GM12864 (cell line): ENCODE results near the gene TH.

Experiments used
- DNase-seq: peaks from one replicate; pipeline ENCODE4 v3.0.0-alpha.2; 2011; ENCODE audit warnings: low read depth
- H3K4me3 ChIP-seq: 2 replicates; pipeline ENCODE4 v1.5.1; 2011; ENCODE audit warnings: mild to moderate bottlenecking, low read depth, low read length, control low read depth
- TF ChIP-seq, protein P1 (sequence below): IDR thresholded peaks from 2 replicates; pipeline ENCODE4 v1.5.1; 2011; ENCODE audit warnings: low read depth, mild to moderate bottlenecking, moderate library complexity, low read length, control low read depth, inconsistent platforms; ENCODE audit errors: missing control alignments

The TH gene

DNA sequence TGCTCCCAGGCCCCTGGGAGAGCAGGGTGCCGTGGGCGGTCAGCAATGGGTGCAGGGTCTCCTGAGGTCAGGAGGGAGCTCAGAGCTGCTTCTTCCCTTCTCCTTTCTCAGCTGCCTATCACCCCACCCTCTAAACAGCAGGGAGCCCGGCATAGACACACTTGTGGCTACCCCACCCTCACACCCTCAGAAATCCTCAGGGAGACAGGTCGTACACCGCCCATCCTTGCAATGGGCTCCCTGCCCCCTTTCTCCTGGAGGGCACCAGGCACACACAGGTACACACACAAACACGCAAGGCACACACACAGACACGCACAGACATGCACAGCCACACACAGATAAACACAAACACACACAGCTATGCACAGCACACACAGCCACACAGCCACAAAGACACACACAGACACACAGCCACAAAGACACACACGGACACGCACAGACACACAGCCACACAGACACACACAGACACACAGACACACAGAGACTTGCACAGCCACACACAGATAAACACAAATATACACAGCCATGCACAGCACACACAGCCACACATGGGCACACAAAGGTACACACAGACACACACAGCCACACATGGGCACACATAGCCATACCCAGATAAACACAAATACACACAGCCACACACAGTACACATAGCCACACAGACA, 44.9 kb upstream of the TH start:
- no peak overlapping the region for H3K4me3 ChIP-seq
- no peak for DNase-seq
- TF ChIP-seq, protein P1, sequence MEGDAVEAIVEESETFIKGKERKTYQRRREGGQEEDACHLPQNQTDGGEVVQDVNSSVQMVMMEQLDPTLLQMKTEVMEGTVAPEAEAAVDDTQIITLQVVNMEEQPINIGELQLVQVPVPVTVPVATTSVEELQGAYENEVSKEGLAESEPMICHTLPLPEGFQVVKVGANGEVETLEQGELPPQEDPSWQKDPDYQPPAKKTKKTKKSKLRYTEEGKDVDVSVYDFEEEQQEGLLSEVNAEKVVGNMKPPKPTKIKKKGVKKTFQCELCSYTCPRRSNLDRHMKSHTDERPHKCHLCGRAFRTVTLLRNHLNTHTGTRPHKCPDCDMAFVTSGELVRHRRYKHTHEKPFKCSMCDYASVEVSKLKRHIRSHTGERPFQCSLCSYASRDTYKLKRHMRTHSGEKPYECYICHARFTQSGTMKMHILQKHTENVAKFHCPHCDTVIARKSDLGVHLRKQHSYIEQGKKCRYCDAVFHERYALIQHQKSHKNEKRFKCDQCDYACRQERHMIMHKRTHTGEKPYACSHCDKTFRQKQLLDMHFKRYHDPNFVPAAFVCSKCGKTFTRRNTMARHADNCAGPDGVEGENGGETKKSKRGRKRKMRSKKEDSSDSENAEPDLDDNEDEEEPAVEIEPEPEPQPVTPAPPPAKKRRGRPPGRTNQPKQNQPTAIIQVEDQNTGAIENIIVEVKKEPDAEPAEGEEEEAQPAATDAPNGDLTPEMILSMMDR = no peak

DNA sequence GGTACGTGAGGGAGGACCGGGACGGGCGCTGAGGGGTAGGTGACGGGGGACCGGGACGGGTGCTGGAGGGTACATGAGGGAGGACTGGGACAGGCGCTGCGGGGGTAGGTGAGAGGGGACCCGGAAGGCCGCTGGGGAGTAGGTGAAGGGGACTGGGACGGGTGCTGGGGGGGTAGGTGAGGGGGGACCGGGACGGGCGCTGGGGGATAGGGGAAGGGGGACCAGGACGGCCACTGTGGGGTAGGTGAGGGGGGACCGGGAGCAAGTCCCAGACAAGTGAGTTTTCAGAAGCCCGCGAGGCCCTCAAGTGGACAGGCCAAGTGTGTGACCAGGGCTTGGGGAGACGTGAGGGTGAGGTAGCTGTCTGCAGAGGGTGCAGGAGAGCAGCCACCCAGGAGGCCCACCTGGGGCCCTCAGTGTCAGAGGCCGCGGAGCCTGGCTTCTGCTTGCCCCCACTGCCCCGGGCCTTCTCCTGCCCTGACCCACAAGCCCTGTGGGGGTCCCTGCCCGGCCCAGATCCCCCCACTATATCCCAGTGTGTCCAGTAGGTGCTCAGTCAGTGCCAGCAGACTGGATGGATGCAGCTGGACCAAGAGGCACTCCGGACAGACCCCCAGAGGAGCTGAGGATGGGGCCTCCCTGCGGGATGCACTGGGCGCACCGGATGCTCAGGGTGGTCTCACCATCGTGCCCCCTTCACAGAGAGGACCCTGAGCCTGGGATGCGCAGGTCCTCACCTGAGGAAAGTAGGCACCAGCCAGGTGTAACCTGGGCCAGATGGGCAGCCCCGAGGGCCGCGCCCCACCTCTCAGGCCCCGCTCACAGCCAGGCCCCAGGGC, 44.2 kb upstream of the TH start:
- TF ChIP-seq, protein P1 = no peak
- DNase-seq = no peak
- H3K4me3 ChIP-seq = no peak overlapping the region

DNA sequence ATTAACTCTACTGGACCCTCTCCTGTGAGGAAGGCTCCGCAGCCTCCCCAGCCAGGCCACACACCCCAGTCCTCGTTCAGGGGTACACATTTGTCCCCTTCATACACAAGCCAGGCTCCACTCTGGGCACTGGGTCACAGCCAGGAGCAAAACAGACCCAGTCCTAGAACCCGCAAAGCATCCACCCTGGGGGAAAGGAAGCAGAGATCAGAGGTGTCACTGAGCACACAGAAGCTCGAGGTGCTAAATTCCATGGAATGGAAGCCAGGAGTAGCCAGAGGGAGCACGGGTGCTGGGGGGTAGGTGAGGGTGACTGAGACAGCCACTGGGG, 43.6 kb upstream of the TH start:
- H3K4me3 ChIP-seq = no peak overlapping the region
- TF ChIP-seq, protein P1 = no peak

DNA sequence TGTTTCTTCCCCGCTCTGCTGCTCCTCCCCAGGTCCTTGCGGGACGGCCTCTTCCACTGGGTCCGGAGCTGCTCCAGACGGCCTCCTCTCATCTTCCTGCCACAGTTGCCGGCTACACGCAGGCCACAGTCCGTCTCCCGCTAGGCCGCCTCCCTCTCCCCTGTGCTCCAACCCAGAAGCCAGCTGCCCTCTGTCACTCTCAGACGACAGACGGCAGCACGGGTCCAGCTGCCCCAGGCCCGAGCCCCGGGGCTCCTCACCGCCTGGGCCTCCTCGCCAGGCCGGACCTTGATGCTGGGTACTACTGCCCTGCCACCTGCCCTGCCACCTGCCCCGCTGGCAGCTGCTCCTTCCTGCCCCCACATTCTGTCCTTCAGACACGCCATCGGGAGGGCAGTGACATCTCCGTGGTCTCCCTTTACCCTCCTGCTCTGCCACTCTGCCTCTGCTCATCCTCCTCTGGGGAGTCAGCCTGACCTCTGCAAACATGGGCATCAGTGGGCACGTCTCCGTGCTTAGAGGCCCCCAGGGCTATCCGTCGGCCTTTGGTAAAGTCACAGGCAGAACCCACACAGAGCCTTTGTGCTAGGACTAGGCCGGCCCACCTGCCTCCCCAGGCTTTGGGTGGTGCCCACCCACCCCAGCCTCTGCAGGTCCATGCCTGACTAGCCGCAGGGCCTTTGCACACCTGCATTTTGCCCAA, 43.1 kb upstream of the TH start:
- no peak overlapping the region for H3K4me3 ChIP-seq
- TF ChIP-seq, protein P1 = no peak
- DNase-seq = no peak

More for the DNA sequence above, 43.6 kb upstream of the TH start:
- no peak for DNase-seq

DNA sequence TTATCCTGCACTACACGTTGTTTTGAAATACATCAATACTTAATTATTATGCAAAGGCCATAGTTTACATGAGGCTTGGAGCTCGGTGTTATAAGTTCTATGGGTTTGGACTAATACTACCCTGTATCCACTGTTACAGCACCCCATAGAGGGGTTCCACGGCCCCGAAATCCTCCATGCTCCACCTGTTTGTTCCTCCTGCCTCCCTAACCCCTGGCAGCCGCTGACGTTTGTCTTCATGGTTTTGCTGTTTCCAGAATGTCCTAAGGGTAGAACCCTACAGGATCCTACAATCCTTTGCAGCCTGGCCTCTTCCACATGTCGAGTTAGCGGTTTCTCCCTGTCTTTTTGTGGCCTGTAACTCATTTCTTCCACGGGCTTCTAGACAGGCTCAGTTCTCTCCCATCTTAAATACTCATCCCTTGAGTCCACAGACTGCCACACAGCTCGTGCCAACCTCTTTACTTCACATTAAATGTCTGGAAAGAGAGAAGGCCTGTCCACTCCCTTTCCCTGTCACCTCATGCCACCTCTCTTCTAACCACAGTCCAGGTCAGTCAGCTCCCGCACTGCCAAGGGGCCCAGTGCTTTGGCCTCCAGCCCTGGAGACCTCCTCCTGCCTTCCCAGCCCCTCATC, 42.4 kb upstream of the TH start:
- no peak overlapping the region for H3K4me3 ChIP-seq
- no peak for DNase-seq
- TF ChIP-seq, protein P1 = no peak

DNA sequence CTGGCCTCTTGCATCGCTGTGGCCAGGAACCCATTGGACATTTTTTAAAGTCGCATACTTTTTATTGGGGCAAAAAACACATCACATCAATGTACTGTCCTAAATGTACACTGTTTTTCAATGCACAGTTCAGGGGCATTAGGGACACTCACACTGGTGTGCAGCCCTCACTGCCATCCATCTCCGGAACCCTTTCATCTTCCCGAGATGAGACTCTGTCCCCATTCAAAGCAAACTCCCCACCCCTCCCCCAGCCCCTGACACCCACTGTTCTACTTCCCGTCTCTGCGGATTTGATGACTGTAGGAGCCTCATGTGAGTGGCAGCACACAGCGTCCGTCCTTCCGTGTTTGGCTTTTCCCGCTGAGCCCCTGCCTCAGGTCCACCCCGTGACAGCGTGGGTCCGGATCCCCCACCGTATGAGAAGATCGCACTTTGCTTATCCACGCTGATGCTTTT, 41.8 kb upstream of the TH start:
- no peak for DNase-seq
- H3K4me3 ChIP-seq = no peak overlapping the region
- TF ChIP-seq, protein P1 = no peak
